ENCODE data around the gene LRRC23.

GRCh38 chr12:6894321-6894720, 10.3 kb upstream of the LRRC23 start:
- TF ChIP-seq CTCF (conservative IDR thresholded peaks at IDR 0.05; ENCODE audit: low read depth, low read length) = no peak
- no peak for TF ChIP-seq EZH2 (IDR thresholded peaks at IDR 0.05; ENCODE audit: low read length, unreplicated experiment)

Measured in PC-3 (cell line).